ENCODE data around the gene AGBL4.
"Not testable (repeated sequence)": the region's sequence is repeated elsewhere in the genome, so short reads cannot be mapped to it uniquely, and the experiment has no call there.

AGBL4 gene

GRCh38 chr1:49306507-49307070 is 717.2 kb downstream of the AGBL4 start:
- DNase-seq (ENCODE audit: low read depth, low spot score): no peak

GRCh38 chr1:49302400-49302799 is 721.4 kb downstream of the AGBL4 start:
- not testable (repeated sequence) for DNase-seq (ENCODE audit: low read depth, low spot score)

DNA sequence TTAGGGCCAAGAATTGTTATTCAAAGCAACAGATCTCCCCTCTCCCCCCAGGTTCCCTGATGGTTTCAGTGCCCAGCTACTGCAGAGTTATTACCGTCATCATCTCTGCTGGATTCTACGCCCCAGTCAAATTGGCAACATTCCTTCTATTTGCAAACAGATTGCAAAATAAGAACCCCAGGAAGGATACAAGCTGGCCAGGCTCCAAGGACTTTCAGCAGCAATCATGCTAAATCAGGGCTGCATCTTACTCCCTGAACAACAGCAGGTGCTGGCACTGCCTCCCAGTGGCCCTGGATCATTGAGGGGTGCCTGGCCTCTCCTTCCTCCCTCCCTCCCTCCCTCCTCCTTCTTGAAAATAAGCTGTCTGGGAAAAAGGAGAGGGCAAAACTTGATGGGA is 725.5 kb downstream of the AGBL4 start:
- no peak for DNase-seq (ENCODE audit: low read depth, low spot score)

DNA sequence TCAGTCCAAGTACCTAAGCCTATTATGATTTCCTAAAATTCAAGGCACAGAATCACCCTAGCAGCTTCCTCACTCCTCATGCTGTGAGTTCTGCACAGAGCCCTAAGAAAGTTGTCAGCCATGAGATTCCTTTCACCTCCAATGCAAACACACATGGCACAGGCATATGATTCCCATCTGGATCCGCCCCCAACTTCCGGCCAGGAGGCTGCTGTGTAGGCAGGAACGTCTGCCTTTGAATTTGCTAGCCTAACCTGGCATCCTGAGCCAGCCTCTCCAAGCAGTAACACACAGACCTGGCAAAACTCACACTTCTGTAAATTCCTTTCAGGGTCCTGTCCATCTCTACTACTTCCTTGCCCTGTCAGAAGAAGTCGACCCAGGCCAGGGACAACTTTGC is 726.0 kb downstream of the AGBL4 start:
- no peak for DNase-seq (ENCODE audit: low read depth, low spot score)

GRCh38 chr1:49294539-49294938 is 729.2 kb downstream of the AGBL4 start:
- DNase-seq (ENCODE audit: low read depth, low spot score): no peak

- no peak for DNase-seq (ENCODE audit: low read depth, low spot score)
Observed at GRCh38 chr1:49293016-49293415, 730.7 kb downstream of the AGBL4 start.

DNA sequence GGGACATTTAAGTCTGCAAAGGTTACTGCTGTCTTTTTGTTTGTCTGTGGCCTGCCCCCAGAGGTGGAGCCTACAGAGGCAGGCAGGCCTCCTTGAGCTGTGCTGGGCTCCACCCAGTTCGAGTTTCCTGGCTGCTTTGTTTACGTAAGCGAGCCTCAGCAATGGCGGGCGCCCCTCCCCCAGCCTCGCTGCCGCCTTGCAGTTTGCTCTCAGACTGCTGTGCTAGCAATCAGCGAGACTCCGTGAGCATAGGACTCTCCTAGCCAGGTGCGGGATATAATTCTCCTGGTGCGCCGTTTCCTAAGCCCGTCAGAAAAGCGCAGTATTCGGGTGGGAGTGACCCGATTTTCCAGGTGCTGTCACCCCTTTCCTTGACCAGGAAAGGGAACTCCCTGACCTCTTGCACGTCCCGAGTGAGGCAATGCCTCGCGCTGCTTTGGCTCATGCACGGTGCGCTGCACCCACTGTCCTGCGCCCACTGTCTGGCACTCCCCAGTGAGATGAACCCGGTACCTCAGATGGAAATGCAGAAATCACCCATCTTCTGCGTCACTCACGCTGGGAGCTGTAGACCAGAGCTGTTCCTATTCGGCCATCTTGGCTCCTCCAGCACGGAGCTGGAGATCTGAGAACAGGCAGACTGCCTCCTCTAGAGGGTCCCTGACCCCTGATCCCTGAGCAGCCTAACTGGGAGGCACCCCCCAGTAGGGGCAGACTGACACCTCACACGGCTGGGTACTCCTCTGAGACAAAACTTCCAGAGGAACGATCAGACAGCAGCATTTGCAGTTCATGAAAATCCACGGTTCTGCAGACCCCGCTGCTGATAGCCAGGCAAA is 766.3 kb downstream of the AGBL4 start:
- DNase-seq (ENCODE audit: low read depth, low spot score): not testable (repeated sequence)

DNA sequence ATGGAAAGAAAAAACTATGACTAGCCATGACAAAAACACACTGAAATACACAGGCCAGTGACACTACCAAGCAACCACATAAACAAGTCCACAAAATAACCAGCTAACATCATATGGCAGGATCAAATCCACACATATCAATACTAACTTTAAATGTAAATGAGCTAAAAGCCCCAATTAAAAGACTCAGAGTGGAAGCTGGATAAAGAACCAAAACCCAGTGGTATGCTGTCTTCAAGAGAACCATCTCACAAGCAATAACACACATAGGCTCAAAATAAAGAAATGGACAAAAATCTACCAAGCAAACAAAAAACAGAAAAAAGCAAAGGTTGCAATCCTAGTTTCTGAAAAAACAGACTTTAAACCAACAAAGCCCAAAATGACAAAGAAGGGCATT is 770.8 kb downstream of the AGBL4 start:
- no peak for DNase-seq (ENCODE audit: low read depth, low spot score)

DNA sequence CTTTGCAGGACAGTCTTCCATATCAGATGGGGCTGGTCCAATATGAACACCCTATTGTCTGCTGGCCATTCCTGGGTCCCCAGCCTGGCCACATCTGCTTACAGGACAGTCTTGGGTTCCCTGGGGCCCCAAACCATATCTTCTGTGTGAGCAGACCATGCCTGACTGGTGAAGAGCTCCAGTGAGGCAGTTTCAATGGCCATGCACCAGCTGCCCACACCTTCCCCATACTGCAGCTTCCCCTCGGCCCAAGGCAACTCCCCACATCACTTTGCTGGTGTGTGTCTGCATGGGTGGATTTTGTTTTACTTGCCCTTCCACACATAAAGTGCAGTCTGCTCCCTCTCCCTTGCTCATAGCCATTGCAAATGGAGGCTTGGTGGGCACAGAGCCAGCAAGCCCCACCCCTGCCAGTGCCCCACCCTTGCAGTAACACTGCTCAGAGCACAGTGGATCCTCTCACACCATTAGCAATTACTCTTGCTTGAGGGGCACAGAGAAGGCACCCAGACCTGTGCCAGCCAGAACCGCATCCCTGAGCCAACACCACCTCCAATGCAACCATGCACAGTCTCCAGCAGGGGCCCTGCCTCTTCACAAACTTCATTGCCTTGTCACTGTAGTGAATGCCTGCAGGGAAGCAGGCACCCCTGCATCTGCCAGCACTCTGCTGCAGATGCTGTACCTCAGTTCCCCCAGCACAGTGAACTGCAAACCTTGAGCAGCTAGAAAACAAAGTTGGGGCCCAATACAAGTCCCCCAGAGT is 772.6 kb downstream of the AGBL4 start:
- no peak for DNase-seq (ENCODE audit: low read depth, low spot score)

DNA sequence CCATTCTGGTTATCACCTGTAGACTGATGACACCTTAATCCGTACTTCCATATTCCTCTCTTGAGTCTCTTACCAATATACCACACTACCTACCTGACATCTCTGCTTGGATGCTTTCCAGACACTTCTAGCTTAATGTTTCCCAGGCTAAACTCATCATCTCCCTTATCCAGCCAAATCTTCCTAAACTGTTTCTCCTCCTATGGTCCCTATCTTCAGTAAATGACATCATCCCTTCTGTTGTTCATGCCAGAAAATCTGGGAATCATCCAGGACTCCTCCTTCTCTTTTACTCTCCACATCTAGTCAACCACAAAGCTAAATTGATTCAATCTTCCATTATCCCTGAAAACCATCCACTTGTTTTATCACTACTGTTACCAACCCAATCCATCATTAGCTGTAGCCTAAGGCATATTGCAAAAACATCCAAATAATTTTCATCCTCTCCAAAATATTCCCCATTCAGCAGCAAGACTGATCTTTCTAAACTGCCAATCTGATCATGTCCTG is 783.0 kb downstream of the AGBL4 start:
- no peak for DNase-seq (ENCODE audit: low read depth, low spot score)

DNA sequence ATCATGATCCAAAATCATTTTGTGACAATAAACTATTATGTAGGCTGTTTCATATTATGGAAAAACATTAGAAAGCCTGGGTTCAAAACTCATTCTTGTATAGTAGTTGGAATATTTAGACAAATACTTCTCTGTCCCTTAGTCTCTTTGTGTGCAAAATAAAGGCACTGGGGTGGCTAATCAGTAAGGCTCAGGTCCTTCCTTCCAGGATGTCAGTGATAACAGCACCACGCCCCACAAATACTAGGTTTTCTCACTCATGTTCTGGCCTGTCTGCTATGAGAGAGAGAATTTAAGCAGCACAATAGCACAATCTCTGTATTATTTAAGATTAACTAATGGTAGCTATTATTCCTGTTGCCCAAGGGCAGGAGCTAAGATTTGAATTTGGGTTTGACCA is 788.8 kb downstream of the AGBL4 start:
- no peak for DNase-seq (ENCODE audit: low read depth, low spot score)

- no peak for DNase-seq (ENCODE audit: low read depth, low spot score)
Observed at GRCh38 chr1:49229555-49229954, 794.2 kb downstream of the AGBL4 start.

- no peak for DNase-seq (ENCODE audit: low read depth, low spot score)
Observed at GRCh38 chr1:49226758-49227157, 797.0 kb downstream of the AGBL4 start.

DNA sequence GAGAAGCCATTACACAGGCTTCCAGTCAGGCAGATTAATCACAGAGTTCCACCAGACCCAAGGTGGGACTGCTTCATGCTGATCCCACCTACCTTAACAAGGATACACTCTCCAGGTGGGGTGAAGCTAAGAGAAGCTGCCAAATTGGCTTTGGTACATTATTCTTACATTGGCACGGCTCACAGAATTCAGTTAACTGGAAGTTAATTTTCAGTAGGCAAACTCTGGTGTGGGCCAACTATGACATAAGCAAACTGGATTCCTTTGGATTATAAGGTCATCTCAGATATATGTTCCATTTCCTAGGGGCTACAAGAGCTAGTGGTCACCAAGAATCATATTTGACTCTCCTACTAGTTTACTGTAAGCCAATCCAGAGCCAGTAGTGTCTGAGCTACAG is 798.3 kb downstream of the AGBL4 start:
- no peak for DNase-seq (ENCODE audit: low read depth, low spot score)

- no peak for DNase-seq (ENCODE audit: low read depth, low spot score)
Observed at GRCh38 chr1:49213301-49213700, 810.5 kb downstream of the AGBL4 start.

GRCh38 chr1:49208712-49209111 is 815.0 kb downstream of the AGBL4 start:
- no peak for DNase-seq (ENCODE audit: low read depth, low spot score)

- no peak for DNase-seq (ENCODE audit: low read depth, low spot score)
Observed at GRCh38 chr1:49204720-49205119, 819.0 kb downstream of the AGBL4 start.

DNA sequence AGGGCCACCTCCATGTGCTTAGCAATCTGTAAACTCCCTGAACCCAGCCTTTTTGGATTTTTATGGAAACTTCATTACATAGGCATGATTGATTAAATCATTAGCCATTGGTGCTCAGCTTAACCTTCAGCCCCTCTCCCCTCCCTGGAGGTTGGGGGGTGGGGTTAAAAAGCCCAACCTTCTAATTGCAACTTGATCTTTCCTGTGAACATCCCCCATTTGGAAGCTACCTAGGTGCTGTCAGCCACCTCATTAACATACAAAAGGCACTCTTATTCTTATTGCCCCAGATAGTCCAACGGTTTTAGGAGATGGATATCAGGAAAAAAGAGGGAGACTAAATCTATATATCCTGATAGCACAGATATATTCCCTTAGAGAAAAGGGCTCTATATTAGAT is 823.0 kb downstream of the AGBL4 start:
- no peak for DNase-seq (ENCODE audit: low read depth, low spot score)

- no peak for DNase-seq (ENCODE audit: low read depth, low spot score)
Observed at GRCh38 chr1:49199564-49199963, 824.2 kb downstream of the AGBL4 start.

DNA sequence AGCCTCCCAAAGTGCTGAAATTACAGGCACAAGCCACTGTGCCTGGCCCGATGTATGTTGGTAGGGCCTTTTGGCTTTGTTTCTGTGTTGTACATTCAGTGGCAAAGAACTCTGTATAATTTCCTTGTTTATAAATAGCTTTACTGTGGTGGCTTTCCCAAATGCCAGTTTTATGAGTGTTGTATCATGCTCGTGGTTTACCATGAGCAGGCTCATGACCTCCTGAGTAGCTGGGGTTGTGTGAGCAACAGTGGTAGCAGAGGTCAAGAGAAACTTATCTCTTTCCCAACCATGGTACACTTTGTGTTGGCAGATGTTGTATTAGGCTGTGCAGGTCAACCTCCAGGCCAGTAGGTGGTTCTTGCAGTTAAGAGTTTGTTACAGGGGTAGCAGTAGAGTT is 826.7 kb downstream of the AGBL4 start:
- no peak for DNase-seq (ENCODE audit: low read depth, low spot score)

DNA sequence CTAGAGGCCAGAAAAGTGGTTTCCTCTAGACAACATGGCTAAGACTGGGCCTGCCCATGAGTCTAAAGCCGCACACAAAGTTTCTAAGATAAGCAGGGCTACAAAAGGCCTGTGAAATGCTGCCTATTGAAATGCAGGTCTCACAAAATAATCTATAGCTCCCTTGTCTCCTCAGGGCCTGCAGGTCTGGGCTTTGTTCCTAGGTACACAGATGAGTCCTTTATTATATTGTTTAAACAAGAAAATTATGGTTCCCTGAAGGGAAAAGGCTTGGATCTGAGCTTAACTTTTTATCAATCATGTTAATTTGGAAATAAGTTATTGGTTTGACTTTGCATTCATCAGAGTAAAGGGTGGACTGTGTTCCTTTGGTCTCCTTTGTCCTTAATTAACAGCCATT is 833.6 kb downstream of the AGBL4 start:
- no peak for DNase-seq (ENCODE audit: low read depth, low spot score)

GRCh38 chr1:49187056-49187455 is 836.7 kb downstream of the AGBL4 start:
- DNase-seq (ENCODE audit: low read depth, low spot score): no peak

All from activated CD4-positive, CD25-positive, alpha-beta regulatory T cell treated with anti-CD3 and anti-CD28 coated beads, Interleukin-2, amount 50 U/mL, for 16 hours (primary cell).